Spleen (tissue), 11 donors: ENCODE data around the gene KLC1. TPM values are rescaled to one million over a fixed set of nuclear protein-coding genes. Genes with fewer than 3 reads are reported as not detected.

Experiments
- DNase-seq: peaks from one replicate; pipeline ENCODE4 v3.0.0-alpha.2; 2020
- H3K27ac ChIP-seq, 8 donors: fragments of 200-600 bp; sonication (generic) in 7 of 8; 1 replicate in 4 of 8; 2 replicates in 4 of 8; pipeline versions ENCODE4 v1.5.0 to v1.8.0; 2016 to 2021; ENCODE audit warnings: inconsistent platforms in 4 of 8, mild to moderate bottlenecking in 4 of 8, moderate library complexity in 1 of 8
- H3K27me3 ChIP-seq, 7 donors: fragments of 200-600 bp; sonication (generic) in 6 of 7; replicated peaks in 1 of 7; 1 replicate in 4 of 7; 2 replicates in 3 of 7; pipeline versions ENCODE4 v1.5.0 to v1.8.0; 2016 to 2021; ENCODE audit warnings: inconsistent platforms in 3 of 7, mild to moderate bottlenecking in 1 of 7
- H3K36me3 ChIP-seq, 6 donors: fragments of 200-600 bp; sonication (generic) in 5 of 6; 1 replicate in 4 of 6; 2 replicates in 2 of 6; pipeline versions ENCODE4 v1.5.0 to v1.8.0; 2016 to 2021; ENCODE audit warnings: inconsistent platforms in 2 of 6
- H3K4me1 ChIP-seq, 6 donors: fragments of 200-600 bp; sonication (generic) in 5 of 6; 1 replicate in 3 of 6; 2 replicates in 3 of 6; pipeline versions ENCODE4 v1.5.0 to v1.8.0; 2016 to 2021; ENCODE audit warnings: inconsistent platforms in 3 of 6
- H3K4me3 ChIP-seq, 8 donors: fragments of 200-600 bp; sonication (generic) in 7 of 8; 1 replicate in 4 of 8; 2 replicates in 4 of 8; pipeline versions ENCODE4 v1.5.0 to v1.8.0; 2016 to 2021; ENCODE audit warnings: inconsistent platforms in 4 of 8, mild to moderate bottlenecking in 4 of 8, moderate library complexity in 2 of 8
- H3K9me3 ChIP-seq, 8 donors: fragments of 200-600 bp; sonication (generic) in 7 of 8; 1 replicate in 4 of 8; 2 replicates in 4 of 8; pipeline versions ENCODE4 v1.5.0 to v1.8.0; 2016 to 2021; ENCODE audit warnings: inconsistent platforms in 4 of 8
- CTCF ChIP-seq, 11 experiments: fragments of 200-600 bp in 7 of 11; fragments of 450-650 bp in 4 of 11; sonication (generic) in 4 of 11; IDR thresholded peaks in 8 of 11; conservative IDR thresholded peaks in 3 of 11; 1 replicate in 7 of 11; 2 replicates in 4 of 11; pipeline versions ENCODE4 v1.4.0 to v1.8.0; 2016 to 2021; ENCODE audit warnings: antibody characterized with exemption in 11 of 11, inconsistent platforms in 4 of 11, mild to moderate bottlenecking in 1 of 11
- POLR2A ChIP-seq, 3 donors: fragments of 450-650 bp; IDR thresholded peaks; one replicate each; pipeline ENCODE4 v1.5.1; 2017; ENCODE audit warnings: antibody characterized with exemption in 3 of 3, mild to moderate bottlenecking in 1 of 3
- POLR2AphosphoS5 ChIP-seq, 3 donors: sonication (generic); formaldehyde crosslinking; IDR thresholded peaks; one replicate each; pipeline ENCODE4 v1.5.1; 2017; ENCODE audit warnings: antibody characterized with exemption in 3 of 3
- WGBS, 5 donors: extraction: QIAGEN DNeasy Blood & Tissue Kit in 3 of 5; methylation state at CpG; one replicate each; pipeline versions ENCODE4 v1.1.5 to v1.1.7; 2013 to 2018; 5-methylcytosine and 5-hydroxymethylcytosine counted together
- intact Hi-C: fragments of 100-400 bp; cut with DNase I; formaldehyde crosslinking; loops from one replicate; pipeline ENCODE4 v1.15.0; 2023; ENCODE audit warnings: low total_unique reads
- polyA plus RNA-seq, 3 donors: library from polyadenylated mRNA; stranded (reverse); fragments of 200-250 nt; gene quantifications; one replicate each; pipeline ENCODE4 v1.2.1, GENCODE V29; 2013
- total RNA-seq, 7 donors: library from RNA; depleted of rRNA in 3 of 7; stranded (reverse); fragments of >200 nt in 3 of 7; fragmentation: NEBNext Ultra II Directional in 4 of 7; extraction: Animal tissue kit (Norgen Biotek cat#: 25700) in 4 of 7; gene quantifications; one replicate each; pipeline versions ENCODE4 v1.1.0 to v1.2.1, GENCODE V29; 2016 to 2021
- donor health status: healthy with polysubstance abuse.
- donor health status: DM: no; HTN: no; CAD: no; lungs with moderate emphysema.
- donor health status: DM: no; HTN: no; CAD: no.
- donor health status: Bipolar disorder and iron deficiency.
- donor health status: healthy.
- donor health status: DM: no; HTN: no; CAD: no.
- donor health status: DM: yes; HTN: yes; CAD: no.

KLC1 gene
- total and polyA plus RNA-seq, 10 donors, result 54.1 to 333 (median 226) TPM

GRCh38 chr14:103742499-103743255 lies 113.7 kb downstream of the KLC1 start:
- Histone ChIP-seq H3K27me3 (no peaks in the 10 kb centered on the region), H3K4me1 (peaks cover 6 to 25% (median 15%) of the 10 kb centered on the region in 6 donors), H3K27ac (peak overlapping the region in 3 of 8 donors; percentile 60 to 74 (median 72)), H3K36me3 (peaks cover 0 to 94% (median 26%) of the 10 kb centered on the region in 6 donors), H3K9me3 (no peaks in the 10 kb centered on the region), H3K4me3 (no peak overlapping the region)
- TF ChIP-seq CTCF (IDR thresholded peaks at IDR 0.05 in 8 of 11, conservative IDR thresholded peaks at IDR 0.05 in 3 of 11) (no peak), POLR2AphosphoS5 (IDR thresholded peaks at IDR 0.05) (no peak), POLR2A (IDR thresholded peaks at IDR 0.05) (no peak)
- DNase-seq, result peak; percentile 66
- 94 to 95% (median 94%) methylated on average over 14 of the region's 14 CpGs for WGBS, 5 donors
- intact Hi-C loops, result no loop called here

GRCh38 chr14:103743691-103744090 lies 114.7 kb downstream of the KLC1 start:
- no peaks in the 10 kb centered on the region for H3K27me3 ChIP-seq
- DNase-seq, result peak; percentile 72
- H3K4me1 ChIP-seq, result peaks cover 6 to 32% (median 18%) of the 10 kb centered on the region in 6 donors
- H3K4me3 ChIP-seq, result no peak overlapping the region
- TF ChIP-seq CTCF (IDR thresholded peaks at IDR 0.05 in 8 of 11, conservative IDR thresholded peaks at IDR 0.05 in 3 of 11), result no peak
- TF ChIP-seq POLR2AphosphoS5 (IDR thresholded peaks at IDR 0.05), result peak in 1 of 3 donors; percentile 19
- no peaks in the 10 kb centered on the region for H3K9me3 ChIP-seq
- H3K36me3 ChIP-seq, result peaks cover 0 to 94% (median 22%) of the 10 kb centered on the region in 6 donors
- no peak overlapping the region for H3K27ac ChIP-seq
- intact Hi-C loops, result no loop called here
- WGBS, 5 donors, result 79 to 89% (median 88%) methylated on average over 11 to 15 of the region's 15 CpGs; no CpG with 5 or more reads in 1 of the 5 donors

- Histone ChIP-seq H3K4me3 (no peak overlapping the region), H3K27ac (no peak overlapping the region), H3K27me3 (no peaks in the 10 kb centered on the region), H3K36me3 (peaks cover 0 to 94% (median 18%) of the 10 kb centered on the region in 6 donors), H3K9me3 (no peaks in the 10 kb centered on the region), H3K4me1 (peaks cover 6 to 34% (median 19%) of the 10 kb centered on the region in 6 donors)
- peak; percentile 56 for DNase-seq
- TF ChIP-seq CTCF (IDR thresholded peaks at IDR 0.05 in 8 of 11, conservative IDR thresholded peaks at IDR 0.05 in 3 of 11) (no peak), POLR2AphosphoS5 (IDR thresholded peaks at IDR 0.05) (peak in 1 of 3 donors; percentile 10), POLR2A (IDR thresholded peaks at IDR 0.05) (no peak)
- intact Hi-C loops, result no loop called here
- 76 to 91% (median 86%) methylated on average over 13 to 15 of the region's 15 CpGs for WGBS, 5 donors
Observed at GRCh38 chr14:103744621-103745395, 115.8 kb downstream of the KLC1 start.

- H3K36me3 ChIP-seq, result peaks cover 0 to 93% (median 15%) of the 10 kb centered on the region in 6 donors
- DNase-seq, result peak; percentile 19
- WGBS, 5 donors, result 83 to 89% (median 87%) methylated on average over 5 of the region's 5 CpGs
- peaks cover 6 to 34% (median 19%) of the 10 kb centered on the region in 6 donors for H3K4me1 ChIP-seq
- TF ChIP-seq POLR2A (IDR thresholded peaks at IDR 0.05) (no peak), CTCF (IDR thresholded peaks at IDR 0.05 in 8 of 11, conservative IDR thresholded peaks at IDR 0.05 in 3 of 11) (no peak), POLR2AphosphoS5 (IDR thresholded peaks at IDR 0.05) (no peak)
- H3K4me3 ChIP-seq, result no peak overlapping the region
- intact Hi-C loops, result no loop called here
- no peaks in the 10 kb centered on the region for H3K9me3 ChIP-seq
- H3K27me3 ChIP-seq, result no peaks in the 10 kb centered on the region
- no peak overlapping the region for H3K27ac ChIP-seq
Observed at GRCh38 chr14:103745424-103745823, 116.4 kb downstream of the KLC1 start.
